GM19043 (cell line): ENCODE measurements around the gene NDST3.
A peak's percentile ranks its signal among the peaks of the same experiment; 100 is the strongest.

ENCODE experiments used
- ATAC-seq: cut with Tn5 transposase; IDR thresholded peaks from one replicate; pipeline ENCODE4 v1.9.1; 2021; ENCODE audit warnings: low read depth; ENCODE audit not compliant: unreplicated experiment

The NDST3 gene

DNA sequence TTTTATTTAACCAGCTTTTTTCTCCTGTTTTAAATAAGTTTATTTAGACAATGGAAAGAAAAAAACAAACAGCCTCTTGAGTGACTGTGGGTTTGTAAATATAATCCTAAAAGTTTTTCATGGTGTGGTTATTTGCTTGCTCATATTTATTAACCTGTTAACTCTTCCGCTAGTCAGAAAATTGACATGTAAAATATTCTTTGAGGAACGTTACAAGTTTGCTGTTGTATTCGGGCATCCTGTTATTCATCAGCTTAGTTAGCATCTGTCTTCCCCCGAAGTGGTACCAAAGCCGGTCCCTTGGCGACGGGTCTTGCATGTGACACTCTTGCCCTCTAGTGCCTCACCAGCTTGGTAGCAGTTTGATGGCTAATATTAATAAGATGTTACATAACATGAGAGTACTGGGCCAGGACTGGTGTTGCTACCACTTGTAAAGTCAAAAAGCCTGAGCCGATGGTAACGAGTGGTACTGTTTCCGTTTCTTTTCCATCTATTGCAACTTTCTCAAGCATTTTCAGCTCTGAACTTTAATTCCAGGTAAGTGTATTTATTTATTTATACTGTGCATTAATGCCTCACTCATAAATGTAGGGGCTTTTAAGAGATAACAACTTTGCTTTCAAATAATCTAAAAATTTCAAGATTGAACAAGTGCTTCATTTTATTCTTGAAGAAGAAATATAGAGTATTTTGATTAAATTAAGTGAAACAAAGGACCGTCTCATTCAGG, at the start of gene NDST3:
Gene NDST3 (plus strand): TSS at position 434 of the 733 bp plus-strand sequence. CDS start 19,425 bp downstream, outside the sequence.
- peak; percentile 62 for ATAC-seq

DNA sequence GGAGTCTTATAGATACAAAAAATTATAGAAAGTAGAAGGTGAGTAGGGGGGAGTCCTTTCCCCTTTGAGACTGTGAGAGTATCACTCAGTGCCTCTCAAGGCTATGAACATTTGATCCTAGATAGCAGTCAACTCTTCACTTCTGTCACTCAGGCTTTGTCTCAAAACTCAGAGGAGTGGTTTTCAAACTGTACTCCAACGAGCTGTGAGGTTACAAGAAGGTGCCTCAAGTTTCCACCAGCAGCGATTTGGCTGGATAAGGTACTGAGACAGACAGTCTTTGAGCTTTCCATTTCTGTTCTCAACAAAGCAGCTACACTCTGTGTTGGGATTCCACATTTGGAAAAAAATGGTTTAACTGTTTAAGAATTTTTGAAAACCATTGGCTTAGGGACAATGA, 48.0 kb upstream of the NDST3 start:
- ATAC-seq, result no peak

GRCh38 chr4:117987464-117987863, 46.8 kb upstream of the NDST3 start:
- ATAC-seq, result no peak

DNA sequence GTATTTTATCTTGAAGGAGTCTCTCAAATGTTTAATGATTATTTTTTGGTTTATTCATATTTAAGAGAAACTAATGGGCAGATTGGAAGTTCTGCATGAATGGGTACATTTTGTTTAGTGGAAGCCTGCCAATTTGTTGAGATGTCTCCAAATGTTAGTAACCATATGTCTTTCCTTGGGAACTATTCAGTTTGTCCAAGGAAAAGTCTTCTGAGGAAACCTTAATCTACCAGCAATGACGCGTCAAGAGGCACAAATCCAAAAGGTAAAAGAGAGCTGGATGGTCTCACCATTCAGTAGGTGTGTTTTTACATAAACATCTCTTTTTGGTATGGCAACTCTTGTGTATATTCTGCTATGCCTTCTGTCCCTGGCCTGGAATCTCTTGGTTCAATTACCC, 37.4 kb upstream of the NDST3 start:
- no peak for ATAC-seq

DNA sequence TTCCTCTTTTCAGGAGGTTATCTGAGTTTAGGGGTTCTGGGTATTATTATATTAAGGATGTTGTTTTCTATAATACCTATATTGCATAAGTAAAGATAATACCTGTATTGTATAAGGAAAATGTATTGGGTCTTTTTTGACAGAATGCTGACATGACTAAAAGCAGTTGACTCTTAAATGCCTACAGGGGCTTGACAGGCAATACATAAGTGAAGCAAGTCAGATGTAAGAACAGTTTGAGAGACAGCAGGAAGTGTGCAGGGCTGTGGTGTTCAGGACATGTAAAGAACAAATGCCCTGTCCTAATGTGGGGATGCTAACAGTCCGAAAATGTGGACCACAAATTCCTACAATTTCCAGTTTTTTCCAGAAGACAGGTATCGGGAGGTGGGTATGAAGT, 30.2 kb upstream of the NDST3 start:
- ATAC-seq, result no peak

DNA sequence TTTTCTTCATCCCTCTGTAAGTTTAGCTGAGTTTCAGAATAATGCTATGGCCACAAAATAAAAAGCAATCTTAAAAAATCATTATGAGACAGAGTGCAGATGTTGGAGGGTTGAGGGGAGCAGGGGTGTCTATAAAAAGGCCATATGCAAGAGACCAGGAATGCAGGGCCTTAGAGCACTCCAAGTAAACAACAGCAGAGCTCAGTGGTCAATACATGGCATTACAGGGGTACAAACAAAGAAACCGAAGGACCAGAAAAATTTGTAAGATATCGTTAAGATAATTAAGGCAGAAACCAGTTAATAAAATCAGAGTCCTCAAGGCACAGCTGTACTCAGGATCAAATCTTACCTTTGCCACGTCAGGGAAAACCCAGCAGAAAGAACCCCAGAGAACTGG, 28.4 kb upstream of the NDST3 start:
- ATAC-seq, result no peak

DNA sequence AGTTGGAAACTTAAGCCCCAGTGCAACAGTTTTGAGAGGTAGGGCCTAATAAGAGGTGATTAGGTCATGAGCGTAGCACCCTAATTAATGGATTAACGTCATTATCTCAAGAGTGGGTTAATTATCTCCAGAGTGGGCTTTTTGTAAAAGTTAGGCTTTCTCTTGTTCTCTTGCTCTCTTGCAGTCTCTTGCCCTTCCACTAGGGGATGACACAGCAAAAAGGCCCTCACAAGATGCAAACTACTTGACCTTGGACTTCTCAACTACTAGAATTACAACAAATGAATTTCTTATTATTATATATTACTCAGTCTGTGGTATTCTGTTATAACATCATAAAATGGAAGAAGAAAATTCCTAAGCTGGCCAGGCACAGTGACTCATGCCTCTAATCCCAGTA, 22.1 kb upstream of the NDST3 start:
- ATAC-seq, result no peak

- no peak for ATAC-seq
Observed at GRCh38 chr4:118014831-118015230, 19.5 kb upstream of the NDST3 start.

GRCh38 chr4:118018381-118019145, 15.7 kb upstream of the NDST3 start:
- ATAC-seq, result no peak

GRCh38 chr4:118026806-118027205, 7.5 kb upstream of the NDST3 start:
- no peak for ATAC-seq

- no peak for ATAC-seq
Observed at GRCh38 chr4:118029224-118029623, 5.1 kb upstream of the NDST3 start.

DNA sequence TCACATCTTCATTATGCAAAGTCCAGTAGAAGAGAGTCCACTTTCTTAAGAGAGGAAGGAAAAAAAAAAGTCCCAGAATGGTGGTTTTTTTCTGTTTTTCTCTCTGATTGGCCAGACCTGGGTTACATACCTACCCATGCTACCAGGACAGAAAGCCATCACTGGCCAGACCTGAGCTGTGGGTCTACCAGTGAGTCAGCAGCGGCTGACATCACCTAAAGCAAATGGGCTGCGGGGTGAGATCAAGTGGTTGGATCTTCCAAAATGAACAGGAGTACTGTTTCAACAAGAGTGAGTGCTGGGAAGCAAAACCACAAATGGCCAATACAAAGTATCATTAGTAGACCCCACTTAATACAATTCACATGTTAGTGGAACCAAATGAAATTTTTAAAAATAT, 1.6 kb upstream of the NDST3 start:
- ATAC-seq, result no peak

GRCh38 chr4:118033148-118034052, 886 bp upstream of the NDST3 start:
- ATAC-seq, result no peak

- no peak for ATAC-seq
Observed at GRCh38 chr4:118035309-118035708, 1.0 kb downstream of the NDST3 start.

GRCh38 chr4:118036336-118036735, 2.0 kb downstream of the NDST3 start:
- ATAC-seq, result no peak

DNA sequence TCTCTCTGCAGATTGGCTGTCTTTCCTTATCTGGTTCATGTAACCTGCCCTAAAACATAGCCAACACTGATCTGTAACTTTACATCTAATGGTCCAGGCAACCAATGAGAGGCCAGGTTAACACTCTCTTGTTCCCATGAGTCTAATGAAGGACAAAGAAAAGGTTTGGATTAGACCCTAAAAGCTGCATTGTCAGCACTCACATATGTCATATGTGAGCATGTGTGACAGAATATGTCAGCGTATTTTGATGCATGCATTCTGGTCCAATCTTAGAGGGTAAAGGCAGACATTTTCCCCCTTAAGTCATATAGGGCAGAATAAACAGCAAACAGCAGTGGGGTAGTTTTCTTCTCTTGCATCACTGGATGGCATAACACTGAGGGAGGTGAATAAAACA, 3.7 kb downstream of the NDST3 start:
- no peak for ATAC-seq

GRCh38 chr4:118046323-118046722, 12.0 kb downstream of the NDST3 start:
- ATAC-seq, result no peak

DNA sequence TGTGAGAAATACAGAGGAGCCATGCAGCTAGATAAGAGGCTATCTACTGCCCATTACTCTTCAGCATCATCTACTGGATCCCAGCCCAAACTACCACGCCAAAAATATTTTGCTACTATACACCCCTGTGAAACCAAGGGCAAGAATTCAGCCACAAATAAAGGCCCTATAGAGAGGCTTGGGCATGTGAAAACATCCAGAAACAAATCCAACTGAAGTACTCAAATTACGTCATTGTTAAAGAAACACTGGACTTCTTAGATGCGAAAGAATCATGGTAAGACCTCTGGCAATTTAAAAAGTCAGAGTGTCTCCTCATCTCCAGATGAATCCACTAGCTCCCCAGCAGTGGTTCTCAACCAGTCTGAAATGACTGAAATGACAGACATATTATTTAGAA, 12.8 kb downstream of the NDST3 start:
- no peak for ATAC-seq

- no peak for ATAC-seq
Observed at GRCh38 chr4:118058955-118059354, 24.7 kb downstream of the NDST3 start.

GRCh38 chr4:118059397-118059796, 25.1 kb downstream of the NDST3 start:
- no peak for ATAC-seq
